ENCODE results near the gene AUTS2.

The AUTS2 gene

DNA sequence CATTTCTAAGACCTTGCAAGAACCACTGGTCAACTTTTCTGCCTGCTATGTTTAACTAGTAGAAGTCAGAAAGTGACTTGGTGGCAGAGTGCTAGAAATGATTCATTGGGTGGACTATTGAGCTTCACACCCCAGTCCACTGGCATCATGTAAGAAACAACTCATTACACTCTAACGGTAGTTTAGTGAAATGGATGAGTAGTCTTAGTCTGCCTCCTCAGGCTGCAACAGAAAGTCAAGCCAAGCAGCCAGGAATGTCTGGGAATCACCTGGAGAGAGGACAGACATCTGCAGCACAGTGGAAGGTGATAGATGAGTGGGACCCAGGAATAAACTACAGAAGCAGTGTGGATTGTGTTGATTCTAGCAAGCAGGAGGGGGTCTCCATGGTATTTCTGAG, 125.4 kb downstream of the AUTS2 start:
- DNase-seq (ENCODE audit: low read depth), result no peak

DNA sequence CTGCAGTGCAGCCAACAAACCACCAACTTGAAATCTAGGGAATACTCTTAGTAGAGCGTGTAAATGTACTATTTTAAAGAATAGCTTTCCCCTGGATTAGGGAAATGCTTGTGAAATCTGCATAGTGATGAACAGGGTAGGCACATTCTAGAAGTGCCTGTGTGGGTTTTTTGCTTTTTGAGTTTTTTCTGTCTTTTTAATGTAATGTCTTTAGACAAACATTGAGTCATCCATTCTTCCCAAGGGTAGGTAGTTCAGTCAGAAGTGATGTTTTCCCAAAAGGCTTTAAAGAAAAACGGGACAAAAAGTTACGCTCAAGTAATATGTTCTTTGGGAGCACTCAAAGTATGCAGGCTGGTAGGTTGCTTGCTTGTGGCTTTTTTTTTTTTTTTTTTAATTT, 130.0 kb downstream of the AUTS2 start:
- DNase-seq (ENCODE audit: low read depth), result no peak

DNA sequence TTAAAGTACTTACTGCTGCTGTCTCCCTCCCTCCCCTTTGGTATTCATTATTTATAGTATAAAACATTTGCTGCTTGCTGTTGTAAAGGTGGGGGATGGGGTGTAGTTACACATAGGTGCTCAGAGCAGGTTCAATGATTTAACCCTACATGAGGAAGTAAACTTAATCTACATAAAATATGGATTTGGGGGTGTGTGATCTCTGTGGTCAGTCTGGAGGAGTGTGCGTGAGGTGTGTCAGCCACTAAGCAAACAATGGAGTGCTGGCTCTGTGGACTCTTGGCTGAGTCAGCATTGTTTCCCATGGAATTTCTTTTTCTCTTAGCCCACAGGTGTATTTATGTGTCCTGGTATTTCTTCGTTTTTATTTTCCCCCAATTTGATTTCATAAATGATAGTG, 133.9 kb downstream of the AUTS2 start:
- no peak for DNase-seq (ENCODE audit: low read depth)

DNA sequence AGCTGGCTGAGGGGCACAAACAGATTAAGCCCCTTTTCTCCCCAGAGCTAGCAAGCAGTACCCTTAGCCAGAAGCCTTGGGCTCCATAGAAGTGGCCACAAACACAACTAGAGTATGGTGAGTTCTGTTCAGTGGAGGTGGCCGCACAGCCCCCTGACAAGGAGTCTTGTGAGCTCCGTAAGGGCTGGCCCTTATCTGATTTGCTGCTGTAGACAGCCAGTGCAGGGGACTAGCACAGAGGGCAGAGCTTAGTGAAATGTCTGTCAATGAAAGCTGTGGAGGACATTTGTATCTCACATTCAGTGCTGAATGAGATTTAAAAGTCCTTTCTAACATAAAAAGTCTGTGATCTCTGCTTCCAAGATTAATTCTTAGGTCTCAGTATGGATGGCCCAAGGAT, 137.3 kb downstream of the AUTS2 start:
- no peak for DNase-seq (ENCODE audit: low read depth)

GRCh38 chr7:69736126-69736810, 138.0 kb downstream of the AUTS2 start:
- DNase-seq (ENCODE audit: low read depth), result no peak

DNA sequence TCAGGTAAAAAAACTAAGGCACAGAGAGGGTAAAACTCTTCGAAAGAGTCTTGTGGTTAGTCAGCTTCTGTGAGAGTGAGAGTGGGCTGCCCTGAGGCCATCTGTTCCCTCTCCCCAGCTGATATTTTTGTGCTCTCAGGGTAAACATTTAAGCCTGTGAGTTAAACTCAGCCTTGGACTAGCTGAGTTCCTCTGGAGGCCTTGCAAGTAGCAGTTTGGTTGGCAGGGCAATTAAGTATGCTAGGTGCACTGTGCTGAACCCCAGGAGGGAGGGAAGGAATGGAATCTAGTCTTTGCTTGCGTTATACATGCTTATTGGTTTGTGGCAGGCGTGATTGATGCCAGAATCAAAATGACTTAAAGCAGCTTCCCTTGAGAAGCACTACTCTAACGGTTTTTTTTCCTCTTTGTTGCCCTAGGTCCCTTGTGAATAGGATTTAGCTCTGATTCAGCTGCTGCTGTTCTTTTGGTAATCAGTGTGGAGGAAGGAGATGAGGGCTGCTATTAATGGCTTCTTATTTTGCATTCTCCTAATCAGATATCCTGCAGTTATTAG, 140.2 kb downstream of the AUTS2 start:
- DNase-seq (ENCODE audit: low read depth), result no peak

GRCh38 chr7:69739190-69739589, 140.9 kb downstream of the AUTS2 start:
- DNase-seq (ENCODE audit: low read depth), result no peak

DNA sequence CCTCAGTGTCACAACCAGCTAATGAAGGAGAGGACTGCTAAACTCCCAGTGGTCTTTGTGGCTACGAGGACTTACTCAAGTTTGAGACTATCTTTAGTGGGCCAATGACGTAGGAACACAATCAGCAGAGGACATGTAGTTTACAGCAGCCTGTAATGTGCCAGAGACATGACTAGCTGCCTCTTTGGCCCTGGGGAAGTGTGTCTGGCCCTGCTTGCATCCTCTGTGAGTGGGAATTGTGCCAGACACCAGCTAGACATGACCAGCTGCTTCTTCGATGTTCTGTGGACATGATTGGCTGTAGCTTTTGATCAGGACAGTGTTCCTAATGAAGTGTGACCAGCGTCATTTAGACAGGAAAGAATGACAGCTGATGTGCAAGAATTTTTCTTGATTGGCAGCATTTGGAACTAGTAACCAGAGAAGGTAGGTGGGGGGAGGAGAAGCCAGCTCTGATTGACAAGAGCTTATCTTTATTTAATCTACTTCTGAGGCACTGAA, 141.7 kb downstream of the AUTS2 start:
- DNase-seq (ENCODE audit: low read depth), result no peak

GRCh38 chr7:69742237-69742636, 144.0 kb downstream of the AUTS2 start:
- DNase-seq (ENCODE audit: low read depth), result no peak

GRCh38 chr7:69743436-69743835, 145.2 kb downstream of the AUTS2 start:
- no peak for DNase-seq (ENCODE audit: low read depth)

- DNase-seq (ENCODE audit: low read depth), result no peak
These were observed 145.8 kb downstream of the AUTS2 start for GRCh38 chr7:69744026-69744425.

DNA sequence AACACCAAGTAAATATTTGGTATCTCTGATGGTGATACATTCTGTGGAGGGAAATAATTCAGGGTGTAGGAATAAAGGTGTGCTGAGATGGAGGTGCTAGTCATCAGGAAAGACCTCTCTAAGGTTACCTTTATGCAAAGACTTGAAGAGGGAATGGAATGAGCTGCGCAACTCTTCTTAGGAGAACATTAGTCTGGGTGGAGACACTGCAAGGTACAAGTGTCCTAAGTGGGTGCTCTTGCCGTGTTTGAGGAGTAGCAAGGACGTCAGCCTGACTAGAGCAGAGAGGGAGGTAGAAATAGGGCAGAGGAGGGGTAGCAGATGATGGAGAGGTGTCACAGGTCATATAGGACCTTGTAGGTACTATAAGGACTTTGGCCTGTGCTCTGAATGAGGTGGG, 148.1 kb downstream of the AUTS2 start:
- no peak for DNase-seq (ENCODE audit: low read depth)

- DNase-seq (ENCODE audit: low read depth), result no peak
These were observed 148.9 kb downstream of the AUTS2 start for GRCh38 chr7:69747144-69747543.

DNA sequence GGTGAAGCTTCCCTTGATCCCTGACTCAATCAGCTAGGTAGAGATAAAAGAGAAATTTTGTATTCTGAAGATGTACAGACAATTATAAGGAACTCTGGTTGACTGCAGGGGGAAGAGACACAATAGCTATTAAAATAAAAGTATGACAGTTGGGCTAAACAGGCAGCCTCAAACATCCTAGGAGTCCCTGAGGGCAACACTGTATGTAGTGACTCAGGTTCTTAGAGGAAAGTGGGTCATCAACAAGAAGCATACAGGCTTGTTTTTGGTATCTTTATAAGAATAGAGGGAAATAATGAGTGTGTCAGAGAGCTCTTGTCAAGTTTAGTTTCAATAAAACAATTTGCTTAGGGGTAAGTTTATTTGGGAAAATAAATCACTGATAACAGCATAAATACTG, 150.3 kb downstream of the AUTS2 start:
- no peak for DNase-seq (ENCODE audit: low read depth)

- DNase-seq (ENCODE audit: low read depth), result no peak
These were observed 151.2 kb downstream of the AUTS2 start for GRCh38 chr7:69749372-69749979.

- DNase-seq (ENCODE audit: low read depth), result no peak
These were observed 151.7 kb downstream of the AUTS2 start for GRCh38 chr7:69749994-69750393.

GRCh38 chr7:69751026-69751425, 152.8 kb downstream of the AUTS2 start:
- no peak for DNase-seq (ENCODE audit: low read depth)

GRCh38 chr7:69753981-69754380, 155.7 kb downstream of the AUTS2 start:
- DNase-seq (ENCODE audit: low read depth), result no peak

DNA sequence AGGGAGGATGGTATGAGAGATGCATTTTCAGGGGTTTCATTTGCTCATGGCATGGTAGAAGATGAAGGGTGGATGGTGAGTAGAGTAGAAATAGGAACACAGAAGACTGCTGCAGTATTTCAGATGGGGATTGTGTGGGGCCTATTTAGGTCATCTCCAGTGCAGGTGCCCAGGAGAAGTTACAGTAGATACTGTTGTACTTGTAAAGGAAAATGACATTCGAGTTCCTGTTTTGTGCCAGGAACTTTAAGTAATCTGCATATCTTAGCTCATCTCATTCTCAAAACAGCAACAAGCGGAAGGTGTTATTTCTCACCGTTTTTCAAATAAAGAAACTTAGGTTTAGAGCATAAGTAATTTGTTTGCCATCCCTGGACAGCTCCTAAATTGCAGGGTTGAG, 156.2 kb downstream of the AUTS2 start:
- DNase-seq (ENCODE audit: low read depth), result no peak

- DNase-seq (ENCODE audit: low read depth), result no peak
These were observed 158.0 kb downstream of the AUTS2 start for GRCh38 chr7:69756235-69756634.

DNA sequence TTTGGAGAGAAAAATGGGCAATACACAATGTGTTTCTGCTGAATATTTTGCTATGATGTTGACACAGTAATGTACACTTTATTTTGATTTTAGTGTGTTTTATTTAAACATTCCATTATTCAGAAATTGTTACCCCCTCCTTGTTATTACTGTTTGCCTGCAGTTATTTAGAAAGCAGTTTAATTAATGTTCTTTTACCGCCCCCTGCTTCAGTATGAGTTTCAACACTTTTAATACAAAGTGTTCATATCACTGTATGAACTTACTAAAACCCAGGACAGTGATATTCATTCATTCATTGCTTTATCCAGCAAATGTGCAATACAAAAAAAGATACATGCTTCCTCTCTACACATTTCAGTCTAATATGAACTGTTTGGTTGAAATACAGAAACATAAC, 159.3 kb downstream of the AUTS2 start:
- no peak for DNase-seq (ENCODE audit: low read depth)

DNA sequence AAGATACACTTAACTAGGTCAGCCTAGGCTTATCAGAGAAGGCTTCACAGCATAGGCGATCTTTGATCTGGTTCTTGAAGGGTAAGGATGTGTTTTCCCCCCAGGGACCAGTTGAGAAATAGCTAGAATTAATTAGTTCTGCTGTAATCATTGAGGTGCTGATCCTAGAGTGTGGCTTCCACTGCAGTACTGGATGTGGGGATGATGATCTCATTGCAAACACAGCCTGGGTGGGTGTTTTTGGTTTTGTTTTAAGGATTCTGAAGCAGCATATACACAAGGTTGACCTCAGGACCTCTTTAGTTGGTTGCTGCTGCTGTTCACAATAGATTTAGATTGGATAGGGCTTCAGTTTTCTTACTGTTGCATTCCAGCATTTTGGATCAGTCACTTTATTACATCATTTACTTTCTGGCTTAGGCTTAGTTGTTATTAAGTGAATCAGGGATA, 159.7 kb downstream of the AUTS2 start:
- no peak for DNase-seq (ENCODE audit: low read depth)

DNA sequence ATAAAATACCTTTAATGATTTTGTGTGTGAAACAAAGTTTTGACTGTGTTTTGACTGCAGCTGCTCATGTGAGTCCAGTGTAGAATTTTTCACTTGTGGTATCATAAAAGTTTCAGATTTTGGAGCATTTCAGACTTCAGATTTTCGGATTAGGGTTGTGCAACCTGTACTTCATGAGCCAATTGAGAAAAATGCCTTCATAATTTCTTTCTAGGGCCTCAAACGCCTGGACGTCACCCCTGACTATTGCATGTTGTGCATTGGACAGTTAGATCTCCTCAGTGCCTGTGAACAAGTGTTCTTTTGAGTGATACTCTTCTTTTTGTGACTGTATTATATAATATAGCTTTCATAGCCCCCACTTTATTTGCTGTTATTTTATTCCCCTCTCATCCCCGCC, 161.1 kb downstream of the AUTS2 start:
- DNase-seq (ENCODE audit: low read depth), result no peak

All from stimulated activated CD8-positive, alpha-beta memory T cell treated with anti-CD3 and anti-CD28 coated beads, Interleukin-4, amount 100 ng/mL, for 24 hours (primary cell).